HG03575 (cell line): ENCODE measurements around the gene SMIM26.
A peak's percentile ranks its signal among the peaks of the same experiment; 100 is the strongest.
"Not testable (repeated sequence)": the region's sequence is repeated elsewhere in the genome, so short reads cannot be mapped to it uniquely, and the experiment has no call there.

Source experiments
- ATAC-seq: cut with Tn5 transposase; IDR thresholded peaks from one replicate; pipeline ENCODE4 v1.9.1; 2021; ENCODE audit not compliant: unreplicated experiment, insufficient number of reproducible peaks, low FRiP score; ENCODE audit errors: extremely low read depth

The SMIM26 gene, protein sequence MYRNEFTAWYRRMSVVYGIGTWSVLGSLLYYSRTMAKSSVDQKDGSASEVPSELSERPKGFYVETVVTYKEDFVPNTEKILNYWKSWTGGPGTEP

GRCh38 chr20:18566892-18567738 lies at the start of gene SMIM26:
SMIM26 (plus strand) TSS chr20:18567432; CDS start chr20:18567479, 47 bp downstream.
- ATAC-seq: peak; percentile 67

DNA sequence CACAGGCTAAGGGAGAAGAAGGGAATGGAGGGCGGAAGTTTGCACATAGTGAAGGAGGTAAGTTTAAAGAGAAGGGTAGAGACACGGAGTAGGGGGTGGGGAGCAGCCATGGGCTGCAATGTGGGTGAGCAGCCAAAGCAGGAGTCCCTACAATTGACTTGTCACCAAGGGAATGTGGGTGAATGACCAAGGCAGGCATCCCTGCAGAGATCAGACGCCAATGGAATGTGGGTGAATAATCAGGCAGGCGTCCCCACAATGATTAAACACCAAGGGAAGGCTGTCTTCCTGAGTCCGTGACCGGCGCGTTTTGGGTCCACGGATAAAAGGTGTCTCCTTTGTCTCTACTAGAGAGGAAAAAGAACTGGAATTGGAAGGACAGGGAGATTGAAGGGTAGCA lies 45.2 kb upstream of the SMIM26 start:
- ATAC-seq: not testable (repeated sequence)

DNA sequence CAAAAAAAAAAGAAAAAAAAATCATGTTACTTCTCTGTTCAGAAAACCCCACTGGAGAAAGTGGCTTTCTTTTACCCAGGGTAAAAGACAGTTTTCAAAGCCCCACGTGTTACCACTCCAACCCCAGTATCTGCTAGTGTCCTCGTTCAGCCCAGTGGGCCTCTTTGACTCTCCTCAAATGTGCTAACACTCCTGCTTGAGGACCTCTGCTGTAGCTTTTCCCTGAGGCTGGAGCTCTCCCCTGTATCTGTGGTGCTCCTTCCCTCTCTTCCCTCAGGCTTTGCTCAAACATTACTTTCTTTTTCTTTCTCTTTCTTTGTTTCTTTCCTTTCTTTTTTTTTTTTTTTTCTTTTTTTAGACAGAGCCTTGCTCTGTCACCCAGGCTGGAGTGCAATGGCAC lies 44.2 kb upstream of the SMIM26 start:
- ATAC-seq: no peak

DNA sequence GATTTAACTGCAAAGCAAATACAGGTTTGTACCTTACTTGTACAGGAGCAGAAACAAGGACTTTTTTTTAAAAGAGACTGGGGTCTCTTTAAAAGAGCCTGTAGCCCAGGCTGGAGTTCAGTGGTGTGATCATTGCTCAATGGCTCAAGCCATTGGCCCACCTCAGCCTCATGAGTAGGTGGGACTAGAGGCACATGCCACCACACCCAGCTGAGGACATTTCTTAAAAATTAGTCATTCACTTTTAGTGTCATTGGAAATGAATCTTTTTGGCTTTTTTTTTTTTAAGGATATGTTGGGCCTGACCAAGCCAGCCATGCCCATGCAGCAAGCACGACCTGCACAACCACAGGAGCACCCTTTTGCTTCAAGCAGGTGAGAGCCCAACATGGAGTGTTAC lies 42.6 kb upstream of the SMIM26 start:
- no peak for ATAC-seq

GRCh38 chr20:18526761-18527160 lies 40.5 kb upstream of the SMIM26 start:
- ATAC-seq: not testable (repeated sequence)

DNA sequence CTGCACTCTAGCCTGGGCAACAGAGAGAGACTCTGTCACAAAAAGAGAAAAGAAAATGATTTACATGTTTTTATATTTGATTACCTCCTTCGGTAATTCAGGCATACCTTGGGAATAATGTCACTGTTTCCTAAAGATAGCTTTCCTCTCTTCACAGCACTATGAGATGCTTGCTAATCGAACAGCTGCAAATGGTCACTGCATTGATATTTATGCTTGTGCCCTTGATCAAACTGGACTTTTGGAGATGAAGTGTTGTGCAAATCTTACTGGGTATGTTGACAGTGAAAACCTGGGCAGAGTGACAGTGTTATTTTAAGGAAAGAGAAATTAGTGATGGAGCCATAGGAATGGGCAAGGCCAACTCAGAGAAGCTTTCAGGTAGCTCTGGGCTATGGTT lies 39.9 kb upstream of the SMIM26 start:
- ATAC-seq: no peak

GRCh38 chr20:18527836-18528235 lies 39.4 kb upstream of the SMIM26 start:
- ATAC-seq: no peak

DNA sequence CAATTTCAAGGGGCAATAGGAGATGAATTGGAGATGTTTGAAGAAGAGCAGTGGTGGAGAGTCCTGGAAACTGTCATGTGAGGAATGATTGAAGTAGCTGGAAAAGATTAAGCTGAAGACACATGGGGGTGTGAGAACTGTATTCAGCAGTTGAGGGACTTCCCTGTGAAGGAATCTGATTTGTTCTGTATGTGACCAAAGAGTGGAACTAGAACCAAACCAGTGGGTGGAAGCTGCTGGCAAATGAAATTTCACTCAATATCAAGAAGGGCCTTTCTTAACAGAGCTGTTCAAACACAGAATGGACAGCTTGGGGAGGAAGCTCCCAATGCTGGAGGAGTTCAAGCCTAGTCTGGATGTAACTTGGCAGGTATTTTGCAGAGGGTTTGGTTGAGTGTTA lies 38.2 kb upstream of the SMIM26 start:
- no peak for ATAC-seq

DNA sequence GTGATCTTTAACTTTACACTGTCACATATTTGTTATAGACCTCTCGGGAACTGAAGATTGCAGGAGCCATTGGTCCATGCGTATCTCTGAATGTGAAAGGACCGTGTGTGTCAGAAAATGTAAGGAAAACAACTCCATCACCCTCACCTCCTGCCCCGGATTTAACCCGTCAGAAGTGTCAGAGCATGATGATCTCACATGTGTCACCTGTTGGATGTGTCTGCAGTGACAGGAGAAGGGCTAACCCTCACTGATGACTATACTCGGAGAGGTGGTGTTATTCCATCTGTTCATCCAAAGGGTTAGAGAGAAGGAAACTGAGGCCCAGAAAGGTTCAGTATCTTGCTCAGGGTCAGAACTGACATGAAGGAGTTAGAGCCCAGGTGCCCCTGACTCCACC lies 34.6 kb upstream of the SMIM26 start:
- ATAC-seq: no peak

DNA sequence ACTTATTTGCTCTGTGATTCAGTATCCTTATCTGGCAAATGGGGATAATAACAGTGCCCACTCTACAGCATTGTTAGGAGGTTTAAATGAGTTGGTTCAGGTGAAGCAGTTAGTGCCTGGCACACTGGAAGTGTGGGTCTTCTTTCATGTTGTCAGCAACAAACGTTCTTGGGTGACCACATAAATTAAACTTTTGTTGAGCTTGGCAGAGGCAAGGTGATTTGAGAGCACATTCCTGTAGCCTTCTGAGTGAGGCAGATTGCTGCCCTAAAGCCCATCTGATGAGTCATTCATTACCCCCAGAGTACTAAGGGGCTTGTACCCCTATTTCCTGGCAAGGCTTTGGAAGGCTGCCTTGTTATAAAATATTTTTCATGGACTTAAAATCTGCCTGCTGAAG lies 33.7 kb upstream of the SMIM26 start:
- no peak for ATAC-seq

DNA sequence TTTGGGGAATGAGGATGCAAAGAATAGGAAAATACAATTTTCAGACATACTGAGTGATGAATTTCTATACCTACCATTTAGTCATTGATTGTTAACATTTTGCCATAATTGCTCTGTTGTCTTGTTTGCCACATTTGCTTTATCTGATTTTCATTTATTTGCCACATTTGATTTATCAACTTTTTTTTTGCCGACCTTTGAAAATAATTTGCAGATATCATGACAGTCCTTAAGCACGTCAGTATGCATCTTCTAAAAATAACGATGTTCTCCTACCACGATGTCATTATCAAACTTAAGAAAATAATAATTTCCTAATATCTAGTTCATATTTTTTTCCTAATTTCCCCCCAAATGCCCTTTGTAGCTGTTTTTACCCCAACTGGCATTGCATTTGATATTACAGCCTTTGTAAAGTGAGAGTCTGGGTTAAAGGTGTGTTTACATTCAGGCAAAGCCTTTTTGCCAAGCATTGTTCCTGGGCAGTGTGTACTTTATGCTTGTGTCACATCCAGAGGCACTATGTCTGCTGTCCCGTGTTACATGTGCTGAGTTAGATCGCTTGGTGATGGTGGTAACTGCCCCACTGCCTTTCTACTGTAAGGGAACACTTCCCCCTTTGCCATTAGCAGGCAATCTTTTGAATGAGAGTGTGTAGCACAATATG lies 33.1 kb upstream of the SMIM26 start:
- no peak for ATAC-seq

DNA sequence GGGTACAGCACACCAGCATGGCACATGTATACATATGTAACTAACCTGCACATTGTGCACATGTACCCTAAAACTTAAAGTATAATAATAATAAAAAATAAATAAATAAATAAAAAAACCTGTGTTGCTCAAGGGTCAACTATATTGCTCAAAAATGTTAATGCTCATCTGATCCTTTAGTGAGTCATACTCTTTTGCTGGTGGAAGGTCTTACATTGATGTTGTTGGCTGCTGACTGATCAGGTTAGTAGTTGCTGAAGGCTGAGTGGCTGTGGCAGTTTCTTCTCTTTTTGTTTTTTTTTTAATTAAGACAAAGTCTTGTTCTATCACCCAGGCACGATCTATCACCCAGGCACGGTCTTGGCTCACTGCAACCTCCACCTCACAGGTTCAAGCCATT lies 29.6 kb upstream of the SMIM26 start:
- no peak for ATAC-seq

DNA sequence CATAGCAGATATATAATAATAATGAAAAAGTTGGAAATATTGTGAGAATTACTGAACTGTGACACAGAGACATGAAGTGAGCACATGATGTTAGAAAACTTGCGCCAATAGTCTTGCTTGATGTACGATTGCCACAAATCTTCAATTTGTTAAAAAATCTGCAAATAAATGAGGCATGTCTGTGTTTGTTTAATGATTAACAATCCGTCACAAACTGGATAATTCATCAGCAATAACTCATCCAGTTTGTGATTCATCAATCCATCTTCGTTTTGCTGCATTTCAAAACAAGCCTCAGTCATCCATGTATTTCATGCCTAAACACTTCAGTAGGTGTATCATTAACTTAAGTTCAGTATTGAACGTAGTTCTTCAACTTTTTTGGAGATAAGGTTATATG lies 25.5 kb upstream of the SMIM26 start:
- ATAC-seq: no peak

DNA sequence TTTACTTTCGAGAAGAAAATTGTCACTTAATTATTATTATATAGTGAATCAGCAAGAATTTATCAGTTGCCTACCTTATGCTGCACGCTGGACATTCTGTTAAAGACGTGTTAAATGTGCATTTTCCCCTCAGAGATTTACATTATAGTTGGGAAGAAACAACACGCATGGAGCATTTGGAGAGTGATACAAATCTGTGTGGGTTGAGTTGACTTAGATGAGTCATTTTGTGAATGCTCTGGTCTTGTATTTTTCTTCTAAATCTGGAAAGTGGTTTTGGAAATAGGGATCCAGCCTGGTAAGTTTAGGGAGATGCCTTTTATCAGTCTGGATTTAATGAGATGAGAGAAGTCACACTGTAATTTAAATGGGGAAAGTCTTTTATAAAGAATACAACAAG lies 24.0 kb upstream of the SMIM26 start:
- no peak for ATAC-seq

DNA sequence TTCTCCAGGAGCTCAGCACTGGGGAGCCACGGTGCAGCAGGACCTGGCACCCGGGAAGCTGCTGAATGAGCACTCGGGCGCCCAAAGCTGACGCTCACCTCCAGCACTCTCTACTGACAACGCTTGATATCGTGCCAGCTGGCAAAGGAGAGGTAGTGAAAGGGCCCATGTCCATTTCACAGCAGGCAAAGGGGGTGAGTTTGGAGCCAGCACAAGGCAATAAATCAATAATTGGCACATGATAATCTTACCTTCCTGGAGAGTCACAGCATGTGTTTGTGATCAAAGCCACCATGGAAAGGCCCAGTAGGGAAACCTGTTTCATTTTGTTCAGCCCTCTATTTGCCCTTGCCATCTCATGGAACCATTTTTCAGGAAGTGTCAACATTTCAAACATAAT lies 23.3 kb upstream of the SMIM26 start:
- no peak for ATAC-seq

DNA sequence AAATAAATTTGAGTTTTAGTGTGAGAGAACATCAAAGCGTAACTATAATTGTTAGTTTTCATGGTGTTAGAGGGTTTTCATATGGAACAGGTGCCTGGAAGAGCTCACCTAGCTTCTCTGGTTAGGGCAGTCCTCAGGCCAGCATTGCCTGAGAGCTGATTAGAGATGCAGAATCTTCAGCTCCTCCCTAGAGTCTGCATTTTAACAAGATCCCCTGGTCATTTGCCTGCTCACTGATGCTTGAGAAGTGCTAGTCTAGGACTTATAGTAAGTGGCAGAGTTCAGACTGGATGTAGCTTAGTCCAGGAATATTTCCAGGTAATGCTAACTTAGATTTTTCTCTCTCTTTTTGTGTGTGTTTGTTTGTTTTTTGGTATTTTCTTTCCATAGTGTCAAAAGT lies 21.7 kb upstream of the SMIM26 start:
- no peak for ATAC-seq

GRCh38 chr20:18548465-18548864 lies 18.8 kb upstream of the SMIM26 start:
- no peak for ATAC-seq

GRCh38 chr20:18553746-18554145 lies 13.5 kb upstream of the SMIM26 start:
- no peak for ATAC-seq

GRCh38 chr20:18567739-18568091 lies 483 bp downstream of the SMIM26 start:
- peak; percentile 7 for ATAC-seq

DNA sequence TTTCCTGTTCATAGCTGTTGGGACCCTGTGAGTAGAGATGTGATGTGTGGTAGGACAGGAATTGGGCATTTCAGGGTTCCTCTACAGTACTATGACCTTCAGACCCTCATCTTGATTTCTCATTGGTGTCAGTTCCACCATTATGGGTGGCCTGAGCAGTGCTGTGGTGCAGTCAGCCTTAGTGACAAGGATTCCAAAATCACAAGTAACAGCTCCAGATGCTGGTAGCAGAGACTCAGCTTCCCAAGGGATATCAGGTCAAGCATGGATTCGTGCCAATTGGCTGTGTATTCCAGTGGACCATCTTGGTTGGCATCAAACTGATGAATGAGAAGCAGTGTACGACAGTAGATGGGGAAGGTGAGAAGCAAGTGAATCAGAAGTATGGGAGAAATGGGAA lies 3.8 kb downstream of the SMIM26 start:
- ATAC-seq: no peak
